CD4-positive, alpha-beta T cell treated with Interleukin-17A for 4 hours (primary cell): Measurements from ENCODE around the gene C19orf44.
"Not testable (repeated sequence)": the region's sequence is repeated elsewhere in the genome, so short reads cannot be mapped to it uniquely, and the experiment has no call there.

Experiments
- DNase-seq: peaks from one replicate; pipeline ENCODE4 v3.0.0-alpha.2; 2020; ENCODE audit warnings: mixed read lengths

C19orf44 gene

DNA sequence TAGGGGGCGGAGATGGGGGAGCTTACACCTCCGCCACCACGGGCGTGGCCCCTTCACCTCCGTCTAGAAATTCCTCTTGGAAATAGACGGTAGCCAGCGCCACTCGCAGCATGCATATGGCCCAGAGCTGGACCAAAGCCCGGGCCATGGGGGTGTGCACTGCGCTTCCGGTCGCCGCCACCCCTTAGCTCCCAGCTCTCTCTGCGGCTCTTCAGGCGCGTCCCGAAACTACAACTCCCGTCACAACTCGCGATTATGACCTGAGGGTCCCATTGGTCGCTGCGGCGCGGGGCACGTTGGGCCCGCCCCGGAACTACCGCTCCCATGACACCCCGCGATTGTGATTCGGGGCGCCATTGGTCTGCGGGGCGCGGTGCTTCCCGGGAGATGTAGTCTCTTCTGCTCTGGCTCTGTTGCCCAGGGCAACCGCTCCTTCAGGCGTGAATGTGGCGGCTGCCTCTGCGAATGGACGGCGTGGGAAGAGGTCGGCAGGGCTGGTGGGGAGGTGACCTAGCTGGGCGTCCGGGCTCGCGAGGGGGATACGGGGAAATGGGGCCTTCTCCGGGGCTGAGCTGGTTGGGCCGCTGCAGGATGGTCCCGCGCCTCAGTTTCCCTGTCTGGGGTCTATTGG, at the start of gene C19orf44, which contains the start of gene CALR3:
TSS of gene C19orf44 (plus strand) at position 413 of the 631 bp plus-strand sequence. CDS start 4,399 bp downstream, outside the sequence.
TSS of gene CALR3 (minus strand) at position 186 of the 631 bp plus-strand sequence. CDS start at position 148, 38 bp downstream.
- peak; percentile 97 for DNase-seq

DNA sequence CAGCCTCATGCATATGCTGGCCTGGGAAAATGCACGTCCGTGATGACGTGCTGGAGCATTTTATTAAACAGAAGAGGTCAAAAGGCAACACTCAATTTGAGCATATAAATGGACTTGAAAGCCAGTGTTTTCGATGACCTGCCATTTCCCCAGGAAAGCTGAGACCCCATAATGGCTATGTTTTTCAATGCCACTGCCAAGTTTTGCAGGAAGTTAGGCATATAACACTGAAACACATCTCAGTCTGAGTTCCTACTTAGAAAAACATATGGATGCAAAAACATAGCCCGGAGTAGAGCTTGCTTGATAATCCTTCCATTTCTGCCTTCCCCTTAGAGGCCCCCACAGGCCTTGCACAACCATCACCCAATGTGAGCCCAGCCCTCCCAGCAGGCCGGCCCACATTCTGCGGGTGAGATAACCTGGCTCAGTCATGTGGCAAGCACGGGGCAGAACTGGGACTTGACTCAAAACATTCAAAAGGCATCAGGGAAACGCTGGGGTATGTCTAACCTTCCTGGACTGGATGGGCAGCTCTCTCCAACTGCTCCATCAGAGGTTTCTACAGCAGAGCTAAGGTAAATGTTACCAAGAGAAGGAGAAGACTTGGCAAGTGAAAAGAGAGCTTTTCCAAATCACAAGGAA, 49.3 kb upstream of the C19orf44 start:
- DNase-seq: no peak

DNA sequence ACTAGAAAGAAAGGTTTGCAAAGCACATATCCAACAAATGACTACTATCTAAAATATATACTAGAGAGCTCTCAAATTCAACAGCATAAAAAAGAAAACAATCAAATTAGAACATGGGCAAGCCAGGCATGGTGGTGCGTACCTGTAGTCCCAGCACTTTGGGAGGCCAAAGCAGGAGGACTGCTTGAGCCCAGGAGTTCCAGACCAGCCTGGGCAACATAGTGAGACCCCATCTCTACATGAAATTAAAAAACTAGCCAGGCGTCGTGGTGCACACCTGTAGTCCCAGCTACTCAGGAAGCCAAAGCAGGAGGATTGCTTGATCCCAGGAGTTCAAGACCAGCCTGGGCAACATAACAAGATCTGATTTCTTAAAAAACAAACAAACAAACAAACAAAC, 47.3 kb upstream of the C19orf44 start:
- DNase-seq: not testable (repeated sequence)

DNA sequence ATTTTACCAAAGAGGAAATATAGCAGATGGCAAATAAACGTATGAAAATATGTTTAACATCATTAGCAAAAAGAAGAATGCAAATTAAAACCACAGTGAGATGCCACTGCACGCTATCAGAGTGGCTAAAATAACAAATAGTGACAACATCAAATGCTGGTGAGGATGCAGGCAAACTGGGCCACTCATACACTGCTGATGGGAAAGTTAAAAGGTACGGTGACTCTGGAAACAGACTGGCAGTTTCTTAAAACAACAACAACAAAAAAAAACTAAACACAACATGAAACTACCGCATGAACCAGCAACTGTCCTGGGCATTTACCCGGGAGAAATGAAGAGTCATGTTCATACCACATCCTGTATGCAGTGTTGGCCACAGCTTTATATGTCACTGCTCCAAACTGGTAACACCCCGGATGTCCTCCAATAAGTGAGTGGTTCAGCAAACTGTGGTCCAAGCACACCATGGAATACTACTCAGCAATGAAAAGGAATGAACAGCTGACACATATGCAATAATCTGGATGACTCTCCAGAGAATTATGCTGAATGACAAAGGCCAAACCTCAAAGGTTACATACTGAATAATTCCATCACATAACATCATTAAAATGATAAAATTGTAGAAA, 46.7 kb upstream of the C19orf44 start:
- peak; percentile 31 for DNase-seq

DNA sequence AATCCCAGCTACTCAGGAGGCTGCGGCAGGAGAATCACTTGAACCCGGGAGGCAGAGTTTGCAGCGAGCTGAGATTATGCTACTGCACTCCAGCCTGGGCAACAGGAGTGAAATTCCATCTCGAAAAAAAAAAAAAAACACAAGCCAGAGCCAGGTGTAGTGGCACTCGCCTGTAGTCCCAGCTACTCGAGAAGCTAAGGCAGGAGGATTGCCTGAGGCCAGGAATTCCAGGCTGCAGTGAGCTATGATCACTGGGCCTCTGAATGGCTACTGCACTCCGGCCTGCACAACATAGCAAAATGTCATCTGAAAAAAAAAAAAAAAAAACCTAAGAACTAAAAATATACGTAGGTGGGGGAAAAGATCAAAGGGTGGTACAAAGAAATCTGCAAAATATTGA, 43.9 kb upstream of the C19orf44 start:
- DNase-seq: no peak

DNA sequence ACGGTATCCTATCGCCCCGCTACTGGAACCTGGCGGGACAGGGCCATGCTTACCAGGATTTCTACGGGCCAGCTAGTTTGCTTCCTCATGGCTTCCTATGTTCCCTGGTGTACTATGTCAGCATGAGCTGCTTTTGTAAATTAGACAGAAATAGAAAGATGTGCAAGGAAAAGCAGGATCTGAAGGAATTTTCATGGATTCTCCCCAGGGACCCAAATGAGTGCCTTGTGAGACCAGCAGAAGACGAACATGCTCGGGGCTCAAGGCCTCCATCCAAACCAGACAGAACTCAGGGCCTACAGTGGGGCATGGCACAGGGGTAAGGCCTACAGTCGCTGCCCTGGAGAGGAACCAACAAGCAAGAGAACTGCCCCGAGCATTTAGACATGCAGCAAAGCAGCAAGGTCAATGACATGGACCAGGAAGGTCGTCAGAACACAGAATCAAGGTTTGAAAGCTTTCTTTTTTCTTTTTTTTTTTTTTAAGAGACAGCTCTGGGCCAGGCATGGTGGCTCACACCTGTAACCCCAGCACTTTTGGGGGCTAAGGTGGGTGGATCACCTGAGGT, 41.8 kb upstream of the C19orf44 start:
- DNase-seq: no peak

DNA sequence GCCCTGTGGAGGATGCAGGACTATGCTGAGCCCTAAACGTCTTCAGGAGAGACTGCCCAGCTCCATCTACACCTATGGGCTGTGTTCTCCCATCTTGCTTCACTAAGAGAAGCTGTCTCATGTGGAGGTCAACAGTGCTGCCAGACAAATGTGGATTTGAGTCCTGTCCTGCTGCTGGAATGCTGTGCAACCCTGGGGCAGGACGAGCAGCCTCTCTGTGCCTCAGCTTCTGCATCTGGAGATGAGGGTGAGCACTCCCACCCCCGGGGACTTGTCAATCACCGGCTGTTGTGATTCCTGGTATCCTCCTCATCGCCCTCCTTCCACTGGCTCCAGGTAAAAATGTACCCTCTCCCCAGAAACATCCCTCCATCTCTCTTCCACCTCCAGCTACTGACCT, 40.7 kb upstream of the C19orf44 start:
- DNase-seq: no peak

DNA sequence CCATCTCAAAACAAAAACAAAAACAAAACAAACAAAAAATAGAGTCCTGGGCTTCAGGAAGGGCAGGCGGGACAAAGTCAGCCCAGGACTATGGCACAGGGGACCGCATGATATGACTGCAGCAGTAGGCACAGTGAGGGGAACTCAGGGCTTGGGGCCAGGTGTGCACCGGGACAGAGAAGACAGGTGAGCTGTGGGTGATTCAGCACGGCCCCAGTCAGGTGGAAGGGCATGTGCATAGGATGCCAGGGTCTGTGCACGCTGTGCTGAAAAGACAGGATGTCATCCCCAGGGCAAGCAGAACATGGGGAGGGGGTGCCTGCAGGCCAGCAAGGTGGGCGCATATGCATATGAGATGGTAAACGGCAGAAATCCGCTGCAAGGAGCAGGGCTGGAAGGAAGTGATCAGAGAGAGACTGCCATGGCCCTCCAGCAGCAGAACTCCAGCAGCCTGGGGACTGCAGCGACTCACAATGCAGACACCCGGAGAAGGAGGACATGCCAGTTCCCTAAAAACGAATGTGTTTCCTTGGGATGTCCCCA, 39.5 kb upstream of the C19orf44 start:
- no peak for DNase-seq

DNA sequence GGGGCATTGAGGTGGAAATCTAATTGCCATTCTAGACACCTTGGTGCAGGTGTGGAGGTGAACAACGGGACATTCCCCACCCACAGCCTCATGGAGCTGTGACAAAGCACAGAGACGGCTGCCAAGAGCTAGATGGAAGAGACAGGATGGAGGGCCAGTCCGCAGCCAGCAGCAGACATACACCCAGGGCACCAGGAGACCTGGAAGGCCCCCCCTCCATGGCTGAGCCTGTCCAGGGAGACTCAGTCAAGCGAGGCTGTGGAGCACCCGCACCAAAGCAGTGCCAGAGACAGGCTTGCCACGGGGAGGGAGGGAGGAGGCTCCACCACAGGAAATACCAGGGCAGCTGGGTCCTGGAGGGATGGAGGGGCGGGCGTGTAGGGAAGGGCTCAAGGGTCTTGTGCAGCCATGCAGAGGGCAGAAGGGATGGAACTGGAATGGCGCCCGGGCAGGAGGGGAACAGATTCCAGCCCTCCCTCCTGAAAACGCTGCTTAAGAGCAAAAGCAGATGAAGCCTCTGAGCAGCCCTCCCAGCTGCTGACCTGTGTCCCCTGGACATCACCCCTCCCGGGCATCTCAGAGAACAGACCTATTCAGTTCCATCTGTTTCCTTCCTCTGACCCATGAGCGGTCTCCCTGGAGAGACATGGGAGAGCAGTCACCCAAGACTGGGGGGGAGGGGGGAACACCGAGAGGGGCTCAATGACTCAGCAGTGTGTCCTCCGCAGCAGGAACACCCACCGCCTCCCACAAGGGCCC, 38.8 kb upstream of the C19orf44 start:
- DNase-seq: peak; percentile 25

DNA sequence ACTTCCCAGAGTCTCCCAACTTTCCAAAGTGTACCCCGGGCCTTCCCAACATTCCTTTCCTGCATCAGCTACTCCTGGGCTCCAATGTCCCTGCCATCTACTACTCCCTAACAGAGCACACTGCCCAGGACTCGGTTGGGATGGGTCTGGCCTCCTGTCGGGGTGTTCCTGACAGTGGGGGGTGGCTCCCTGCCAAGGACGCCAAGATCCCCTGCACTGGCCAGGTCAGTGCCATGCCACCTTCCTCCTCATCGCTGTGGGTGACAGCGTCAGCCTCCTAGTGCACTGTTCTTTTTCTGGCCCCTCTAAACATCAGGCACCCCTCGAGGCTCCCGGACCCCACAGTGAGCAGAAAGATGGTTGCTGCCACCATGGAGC, 38.3 kb upstream of the C19orf44 start:
- DNase-seq: no peak

DNA sequence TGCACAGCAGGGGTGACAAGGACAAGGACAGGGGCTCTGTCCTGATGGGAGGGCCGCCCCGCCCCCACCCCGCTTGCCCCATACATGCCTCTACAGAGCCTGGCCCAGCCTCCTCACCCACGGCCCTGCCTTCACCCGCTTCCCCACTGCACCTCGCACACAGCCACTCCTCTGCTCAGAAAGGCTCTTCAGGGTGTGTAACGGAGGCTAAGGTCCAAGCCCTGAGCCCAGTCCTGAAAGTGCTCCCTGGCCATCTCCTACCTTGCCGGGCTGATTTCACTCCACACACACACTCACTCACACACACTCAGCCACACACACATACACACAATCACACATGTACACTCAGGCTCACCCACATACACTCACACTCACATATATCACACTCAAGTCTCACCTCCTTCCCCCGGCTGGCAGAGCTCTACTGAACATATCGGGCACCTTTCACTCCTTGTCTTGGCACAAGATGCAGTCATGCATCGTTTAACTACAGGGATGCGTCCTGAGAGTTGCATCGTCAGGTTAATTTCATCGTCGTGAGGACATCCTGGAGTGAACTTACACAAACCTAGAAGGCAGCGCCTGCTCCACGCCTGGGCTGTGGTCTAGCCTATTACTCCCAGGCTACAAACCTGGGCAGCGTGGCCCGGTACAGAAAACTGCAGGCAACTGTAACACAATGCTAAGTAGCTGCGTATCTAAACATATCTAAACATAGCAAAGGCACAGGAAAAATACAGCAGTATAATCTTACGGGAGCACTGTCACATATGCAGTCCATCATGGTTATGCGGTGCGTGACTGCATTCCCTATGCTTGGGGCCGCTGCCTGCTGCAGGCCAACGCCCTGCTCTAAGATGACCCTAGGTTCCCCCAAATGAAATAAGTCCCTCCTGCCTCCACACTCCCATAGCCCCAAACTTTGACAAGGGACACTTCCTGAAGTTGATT, 37.5 kb upstream of the C19orf44 start:
- no peak for DNase-seq

DNA sequence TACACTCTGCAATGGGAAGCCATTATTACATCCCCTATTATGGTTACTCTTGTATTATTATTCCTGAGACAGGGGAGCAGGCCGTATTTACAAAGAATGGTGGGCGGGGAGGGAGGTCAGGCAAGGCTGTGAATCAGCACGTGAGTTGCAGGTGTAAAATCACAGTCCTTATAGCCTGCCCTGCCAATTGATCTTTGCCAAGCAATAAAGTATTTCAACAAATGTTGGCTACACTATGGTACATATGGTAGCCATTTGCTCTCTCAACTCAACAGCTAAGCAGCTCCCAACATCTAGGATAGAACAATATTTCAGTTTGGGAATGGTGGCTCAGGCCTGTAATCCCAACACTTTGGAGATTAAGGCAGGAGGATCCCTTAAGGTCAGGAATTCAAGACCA, 36.5 kb upstream of the C19orf44 start:
- DNase-seq: no peak

DNA sequence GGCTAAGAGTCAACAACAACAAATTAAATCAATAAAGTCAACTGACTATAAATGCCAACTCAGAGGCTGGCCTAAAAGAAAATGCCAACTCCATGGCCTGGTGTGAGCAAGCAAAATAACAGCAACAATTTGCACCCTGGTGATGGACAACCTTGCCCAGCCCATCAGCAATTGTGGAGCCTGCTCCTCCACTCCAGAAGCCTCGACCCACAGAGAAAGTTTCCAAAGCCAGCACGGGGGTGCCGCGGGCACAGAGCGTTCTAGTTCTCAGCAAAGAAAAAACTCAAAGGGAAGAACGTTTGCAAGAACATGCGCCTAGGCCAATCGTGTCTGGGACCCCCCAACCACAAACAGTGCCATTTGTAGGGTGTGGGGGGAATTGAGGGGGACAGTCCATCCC, 35.7 kb upstream of the C19orf44 start:
- DNase-seq: no peak

DNA sequence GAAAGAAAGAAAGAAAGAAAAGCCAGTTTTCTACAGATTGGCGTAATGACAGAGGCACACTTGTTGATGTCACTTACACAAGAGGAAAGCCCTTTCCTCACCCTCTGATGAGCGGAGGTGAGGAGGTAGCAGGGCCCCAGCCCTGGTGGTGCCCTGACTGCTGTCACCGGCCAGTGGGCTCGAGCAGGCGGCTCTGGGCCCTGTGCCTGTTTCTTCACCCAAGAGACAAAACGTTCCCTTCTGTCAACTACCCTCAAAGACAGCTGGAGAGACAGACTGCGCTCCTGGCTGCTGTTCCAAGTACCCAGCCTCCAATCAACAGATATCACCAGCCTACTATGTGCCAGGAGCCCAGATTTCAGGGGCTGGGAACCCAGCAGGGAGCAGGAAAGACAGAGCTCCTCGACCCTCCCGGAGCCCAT, 34.6 kb upstream of the C19orf44 start:
- DNase-seq: no peak

DNA sequence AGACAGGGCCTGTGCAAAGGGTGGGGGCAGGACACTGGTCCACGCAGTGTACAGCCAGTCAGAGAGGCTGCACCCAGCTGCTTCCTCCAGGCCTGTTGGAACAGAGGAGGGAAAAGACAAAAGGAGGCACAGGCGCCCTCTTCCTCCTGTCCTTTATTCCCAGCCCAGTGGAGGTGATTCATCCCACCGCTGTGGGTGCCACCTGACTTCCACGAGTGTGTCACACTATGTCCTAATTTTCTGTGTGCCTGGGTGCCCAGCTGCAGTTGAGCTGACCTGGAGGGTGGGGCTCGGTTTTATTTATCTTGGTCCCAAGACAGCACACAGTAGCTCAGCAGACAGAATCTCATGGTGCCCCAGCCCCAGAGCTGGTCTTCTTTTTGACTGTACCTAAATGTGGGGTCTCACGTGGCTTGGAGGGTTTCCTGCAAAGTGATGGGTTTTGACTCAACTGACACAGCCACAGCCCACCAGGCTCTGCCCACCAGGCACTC, 33.4 kb upstream of the C19orf44 start:
- DNase-seq: no peak

DNA sequence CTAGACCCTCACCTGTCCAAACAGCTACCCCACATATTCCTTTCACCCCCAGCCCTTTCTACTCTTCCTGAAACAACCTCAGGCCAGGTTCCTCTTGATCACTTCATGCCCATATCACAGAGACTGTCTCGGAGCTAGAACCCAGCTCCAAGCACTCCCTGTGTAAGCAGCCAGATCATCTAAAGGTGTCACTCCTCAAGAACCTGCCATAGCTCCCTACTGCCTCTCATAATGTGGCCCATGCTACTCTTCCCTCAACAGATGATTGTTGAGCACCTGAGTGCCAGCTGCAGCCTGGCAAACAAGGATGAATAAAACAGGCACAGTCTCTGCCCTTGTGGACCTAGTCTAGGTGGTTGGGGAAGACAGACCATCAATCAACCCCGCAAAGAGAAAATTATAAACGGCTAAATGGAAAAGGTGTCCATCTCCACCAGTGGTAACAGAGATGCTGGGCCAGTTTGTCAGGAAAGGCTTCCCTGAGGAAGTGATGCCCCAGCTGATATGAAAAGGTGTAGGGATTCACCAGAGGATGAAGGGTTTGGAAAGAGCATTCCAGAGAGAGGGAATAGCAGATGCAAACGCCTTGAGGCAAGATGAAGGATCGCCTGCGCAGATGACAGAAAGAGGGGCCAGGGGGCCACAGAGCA, 32.7 kb upstream of the C19orf44 start:
- DNase-seq: no peak

DNA sequence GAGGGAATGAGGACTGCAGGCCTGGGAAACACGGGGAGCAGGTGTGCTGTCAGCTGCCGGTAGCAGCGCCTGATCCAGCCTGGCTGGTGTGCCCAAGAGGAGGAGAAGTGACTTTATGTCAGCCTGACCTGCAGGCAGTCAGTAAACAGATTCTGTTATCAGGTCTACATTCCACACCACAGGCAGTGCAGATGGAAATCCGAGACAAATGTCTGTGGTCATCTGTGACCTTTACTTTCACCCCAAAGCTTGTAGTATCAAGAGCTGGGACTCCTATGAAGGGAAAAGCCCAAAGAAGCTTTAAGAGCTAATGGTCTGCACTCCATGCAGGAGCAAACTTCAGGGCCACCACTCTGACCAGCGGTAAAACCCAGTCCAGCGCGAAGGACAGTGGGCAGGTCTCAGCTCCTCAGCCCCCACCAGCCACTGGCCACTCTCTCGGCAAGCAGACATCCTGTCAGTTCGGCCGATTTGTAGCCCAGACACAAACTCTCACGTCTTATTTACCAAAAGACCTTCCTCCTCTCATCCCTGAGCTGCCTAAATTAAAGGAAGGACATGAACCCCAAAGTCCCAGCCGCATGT, 32.1 kb upstream of the C19orf44 start:
- DNase-seq: no peak

DNA sequence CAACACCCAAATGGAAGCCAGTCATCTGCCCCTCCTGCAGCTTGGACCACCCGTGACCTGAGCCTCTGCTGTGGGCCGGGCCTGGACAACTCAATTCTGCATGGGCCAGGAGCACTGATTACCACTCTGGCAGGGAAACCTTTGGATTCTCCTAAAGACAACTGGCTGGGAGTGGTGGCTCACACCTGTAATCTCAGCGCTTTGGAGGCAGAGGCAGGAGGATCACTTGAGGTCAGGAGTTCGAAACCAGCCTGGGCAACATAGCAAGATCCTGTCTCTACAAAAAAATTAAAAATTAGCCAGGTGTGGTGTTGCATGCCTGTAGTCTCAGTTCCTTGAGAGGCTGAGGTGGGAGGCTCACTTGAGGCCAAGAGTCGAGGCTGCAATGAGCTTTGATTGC, 31.0 kb upstream of the C19orf44 start:
- no peak for DNase-seq

DNA sequence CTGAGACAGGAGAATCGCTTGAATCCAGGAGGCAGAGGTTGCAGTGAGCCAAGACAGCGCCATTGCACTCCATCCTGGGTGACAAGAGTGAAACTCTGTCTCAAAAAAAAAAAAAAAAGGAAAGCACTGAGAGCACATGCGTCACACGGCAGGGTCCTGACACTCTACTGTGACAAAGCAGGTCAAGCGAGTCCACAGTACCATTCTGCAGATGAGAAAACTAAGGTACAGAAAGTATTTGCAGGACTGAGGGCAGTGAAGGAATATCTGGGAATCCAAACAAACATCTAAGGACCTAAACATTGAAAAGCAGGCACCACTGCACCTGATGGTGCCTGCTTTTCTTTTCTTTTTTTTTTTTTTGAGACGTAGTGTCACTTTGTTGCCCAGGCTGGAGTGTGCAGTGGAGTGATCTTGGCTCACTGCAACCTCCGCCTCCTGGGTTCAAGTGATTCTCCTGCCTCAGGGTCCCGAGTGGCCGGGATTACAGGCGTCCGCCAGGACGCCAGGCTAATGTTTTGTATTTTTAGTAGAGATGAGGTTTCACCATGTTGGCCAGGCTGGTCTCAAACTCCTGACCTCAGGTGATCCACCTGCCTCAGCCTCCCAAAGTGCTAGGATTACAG, 29.3 kb upstream of the C19orf44 start:
- not testable (repeated sequence) for DNase-seq

DNA sequence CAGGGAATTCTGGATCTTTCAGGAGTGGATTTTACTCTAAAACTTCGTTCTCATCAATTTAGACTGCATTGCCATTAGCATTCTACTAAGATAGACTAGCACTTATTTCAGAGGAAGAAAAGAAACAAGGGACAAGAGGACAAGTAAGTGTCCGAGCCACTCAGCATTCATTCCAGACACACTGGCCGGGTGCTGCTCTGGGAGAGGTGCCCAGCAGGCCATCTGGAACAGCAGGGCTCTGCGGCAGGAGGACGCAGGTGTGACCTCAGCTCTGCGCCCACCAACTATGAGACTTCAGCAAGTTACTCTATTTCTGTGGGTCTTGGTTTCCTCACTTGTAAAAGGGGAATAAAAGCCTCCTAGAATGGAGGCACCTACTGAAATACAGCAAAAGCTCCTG, 28.6 kb upstream of the C19orf44 start:
- no peak for DNase-seq
